GM23338 (cell line): ENCODE results near the gene SLC23A2. TPM values are rescaled to one million over a fixed set of nuclear protein-coding genes. Genes with fewer than 3 reads are reported as not detected.

Experiments
- ATAC-seq: fragments of 200-7000 bp; cut with Tn5 transposase; 3 replicates; pipeline ENCODE4 v1.9.1; 2020
- DNase-seq: peaks from one replicate; pipeline ENCODE4 v3.0.0-alpha.2; 2015; ENCODE audit warnings: low spot score
- H2AFZ ChIP-seq: fragments of 200-600 bp; sonication (generic); 2 replicates; pipeline ENCODE4 v1.8.0; 2016; ENCODE audit warnings: antibody characterized with exemption, mild to moderate bottlenecking, moderate library complexity
- H3F3A ChIP-seq: fragments of 200-600 bp; sonication (generic); replicated peaks from 2 replicates; pipeline ENCODE4 v1.8.0; 2017; ENCODE audit warnings: antibody characterized with exemption, mixed run types, low read depth
- H3K27ac ChIP-seq: fragments of 200-600 bp; sonication (generic); 2 replicates; pipeline ENCODE4 v1.6.1; 2016; ENCODE audit warnings: low read depth
- H3K27me3 ChIP-seq: fragments of 200-600 bp; sonication (generic); 2 replicates; pipeline ENCODE4 v1.8.0; 2016; ENCODE audit warnings: mild to moderate bottlenecking, mixed run types, moderate library complexity; ENCODE audit not compliant: insufficient read depth
- H3K36me3 ChIP-seq: fragments of 200-600 bp; sonication (generic); 2 replicates; pipeline ENCODE4 v1.8.0; 2016; ENCODE audit warnings: mild to moderate bottlenecking; ENCODE audit not compliant: insufficient read depth
- H3K4me1 ChIP-seq: fragments of 200-600 bp; sonication (generic); 2 replicates; pipeline ENCODE4 v1.8.0; 2016; ENCODE audit warnings: mild to moderate bottlenecking, moderate library complexity; ENCODE audit not compliant: insufficient read depth
- H3K4me2 ChIP-seq: fragments of 200-600 bp; sonication (generic); 2 replicates; pipeline ENCODE4 v1.7.1; 2017; ENCODE audit warnings: mixed run types
- H3K4me3 ChIP-seq: fragments of 200-600 bp; sonication (generic); 2 replicates; pipeline ENCODE4 v1.6.1; 2016; ENCODE audit warnings: mixed run types
- H3K79me2 ChIP-seq: fragments of 200-600 bp; sonication (generic); replicated peaks from 2 replicates; pipeline ENCODE4 v1.8.0; 2017; ENCODE audit warnings: mild to moderate bottlenecking; ENCODE audit not compliant: insufficient read depth
- H3K9me2 ChIP-seq: fragments of 200-600 bp; sonication (generic); 2 replicates; pipeline ENCODE4 v1.8.0; 2017; ENCODE audit not compliant: insufficient read depth
- H4K20me1 ChIP-seq: fragments of 200-600 bp; sonication (generic); replicated peaks from 2 replicates; pipeline ENCODE4 v1.8.0; 2017; ENCODE audit warnings: mild to moderate bottlenecking; ENCODE audit not compliant: insufficient read depth
- H3K27ac Mint-ChIP-seq: 2 replicates; pipeline ENCODE4 v1.8.0; 2020; ENCODE audit warnings: inconsistent platforms, mild to moderate bottlenecking, moderate library complexity, mixed read lengths
- H3K27me3 Mint-ChIP-seq: 3 replicates; pipeline ENCODE4 v1.8.0; 2022; ENCODE audit warnings: low read depth, mild to moderate bottlenecking, moderate library complexity, mixed read lengths, inconsistent platforms; ENCODE audit not compliant: insufficient read depth, poor library complexity
- H3K36me3 Mint-ChIP-seq: 3 replicates; pipeline ENCODE4 v1.8.0; 2021; ENCODE audit warnings: low read depth, mild to moderate bottlenecking, inconsistent platforms, moderate library complexity, mixed read lengths
- H3K4me1 Mint-ChIP-seq: 3 replicates; pipeline ENCODE4 v1.8.0; 2020; ENCODE audit warnings: mild to moderate bottlenecking, inconsistent platforms, mixed read lengths
- H3K4me3 Mint-ChIP-seq: 3 replicates; pipeline ENCODE4 v1.8.0; 2021; ENCODE audit warnings: moderate library complexity, mild to moderate bottlenecking, inconsistent platforms, mixed read lengths
- H3K9me3 Mint-ChIP-seq: 3 replicates; pipeline ENCODE4 v1.8.0; 2020; ENCODE audit warnings: moderate library complexity, mild to moderate bottlenecking, inconsistent platforms, mixed read lengths
- EZH2phosphoT487 ChIP-seq: fragments of 200-600 bp; sonication (generic); IDR thresholded peaks from one replicate; pipeline ENCODE4 v1.8.1; 2018; ENCODE audit warnings: antibody characterized with exemption; ENCODE audit not compliant: unreplicated experiment
- JUNB ChIP-seq: IDR thresholded peaks from one replicate; pipeline ENCODE4 v1.6.1; 2016; ENCODE audit warnings: antibody characterized with exemption; ENCODE audit not compliant: unreplicated experiment
- POLR2AphosphoS5 ChIP-seq: IDR thresholded peaks from 2 replicates; pipeline ENCODE4 v1.6.1; 2016; ENCODE audit warnings: antibody characterized with exemption, low read depth
- ZNF114 ChIP-seq: fragments of 250-450 bp; sonication (Bioruptor Pico); IDR thresholded peaks from 2 replicates; pipeline ENCODE4 v1.5.0; 2020; ENCODE audit warnings: mild to moderate bottlenecking, moderate library complexity
- ZNF331 ChIP-seq: fragments of 250-450 bp; sonication (Bioruptor Pico); IDR thresholded peaks from 2 replicates; pipeline ENCODE4 v1.5.0; 2020; ENCODE audit warnings: low read depth, mild to moderate bottlenecking, moderate library complexity
- polyA plus RNA-seq: library from polyadenylated mRNA; unstranded; fragments of >200 nt; fragmentation: Nextera tagmentation; extraction: Ambion mirVana; gene quantifications from 2 replicates; pipeline ENCODE4 v1.2.1, GENCODE V29; 2016
- total RNA-seq: library from RNA; depleted of rRNA; stranded (reverse); fragments of >200 nt; shearing (Covaris generic); gene quantifications from 2 replicates; pipeline ENCODE4 v1.2.3, GENCODE V29; 2014
- TF ChIP-seq, protein P1 (sequence below): IDR thresholded peaks from 2 replicates; pipeline ENCODE4 v1.6.1; 2016; ENCODE audit warnings: antibody characterized with exemption
- TF ChIP-seq, protein P2 (sequence below): IDR thresholded peaks from one replicate; pipeline ENCODE4 v1.6.1; 2018; ENCODE audit warnings: antibody characterized with exemption; ENCODE audit not compliant: unreplicated experiment
- TF ChIP-seq, protein P3 (sequence below), 2 experiments: fragments of 200-600 bp in 1 of 2; sonication (generic) in 1 of 2; conservative IDR thresholded peaks; 2 replicates each; pipeline versions ENCODE4 v1.5.1 to v1.6.1; 2016 to 2017; ENCODE audit warnings: antibody characterized with exemption in 2 of 2, low read depth in 2 of 2, mild to moderate bottlenecking in 2 of 2, moderate library complexity in 1 of 2
- TF ChIP-seq, protein P4 (sequence below): fragments of 250-450 bp; sonication (Bioruptor Pico); IDR thresholded peaks from 2 replicates; pipeline ENCODE4 v1.5.0; 2020; ENCODE audit warnings: mild to moderate bottlenecking, moderate library complexity

SLC23A2 gene
- total and polyA plus RNA-seq, 2 experiments from 2014 or later, result 4.4 to 20.2 TPM

DNA sequence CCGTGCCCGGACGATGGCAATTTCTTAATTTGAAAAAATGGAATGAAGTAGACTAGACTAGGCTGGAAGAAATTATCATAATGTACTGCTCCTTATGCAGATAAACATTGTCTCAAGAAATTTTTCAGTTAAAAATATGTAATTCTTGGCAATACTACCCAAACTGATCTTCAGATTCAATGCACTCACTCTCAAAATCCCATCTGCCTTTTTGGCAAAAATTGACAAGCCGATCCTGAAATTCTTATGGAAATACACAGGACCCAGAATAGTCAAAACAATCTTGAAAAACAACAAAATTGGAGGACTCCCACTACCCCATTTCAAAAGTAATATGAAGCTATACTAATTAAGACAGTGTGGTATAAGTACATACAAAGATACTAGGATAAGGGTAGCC, 19.0 kb downstream of the SLC23A2 start:
- H3K27ac ChIP-seq, result no peak overlapping the region
- Mint-ChIP-seq H3K4me1 (peaks cover 23% of the 10 kb centered on the region), H3K27ac (no peak overlapping the region), H3K36me3 (no peaks in the 10 kb centered on the region), H3K27me3 (peaks cover 3% of the 10 kb centered on the region), H3K4me3 (no peak overlapping the region), H3K9me3 (no peaks in the 10 kb centered on the region)
- H3K79me2 ChIP-seq, result peaks cover 44% of the 10 kb centered on the region
- no peak overlapping the region for H3K4me3 ChIP-seq
- no peak overlapping the region for H2AFZ ChIP-seq
- peaks cover 14% of the 10 kb centered on the region for H3K4me1 ChIP-seq
- H3F3A ChIP-seq, result no peaks in the 10 kb centered on the region
- no peaks in the 10 kb centered on the region for H3K27me3 ChIP-seq
- H3K4me2 ChIP-seq, result no peak overlapping the region
- H3K36me3 ChIP-seq, result no peaks in the 10 kb centered on the region
- DNase-seq (no peak), ATAC-seq (no peak)
- no peaks in the 10 kb centered on the region for H3K9me2 ChIP-seq
- TF ChIP-seq EZH2phosphoT487 (no peak), JUNB (no peak)
- H4K20me1 ChIP-seq, result no peaks in the 10 kb centered on the region; the same call in 1 of the 2 replicates

DNA sequence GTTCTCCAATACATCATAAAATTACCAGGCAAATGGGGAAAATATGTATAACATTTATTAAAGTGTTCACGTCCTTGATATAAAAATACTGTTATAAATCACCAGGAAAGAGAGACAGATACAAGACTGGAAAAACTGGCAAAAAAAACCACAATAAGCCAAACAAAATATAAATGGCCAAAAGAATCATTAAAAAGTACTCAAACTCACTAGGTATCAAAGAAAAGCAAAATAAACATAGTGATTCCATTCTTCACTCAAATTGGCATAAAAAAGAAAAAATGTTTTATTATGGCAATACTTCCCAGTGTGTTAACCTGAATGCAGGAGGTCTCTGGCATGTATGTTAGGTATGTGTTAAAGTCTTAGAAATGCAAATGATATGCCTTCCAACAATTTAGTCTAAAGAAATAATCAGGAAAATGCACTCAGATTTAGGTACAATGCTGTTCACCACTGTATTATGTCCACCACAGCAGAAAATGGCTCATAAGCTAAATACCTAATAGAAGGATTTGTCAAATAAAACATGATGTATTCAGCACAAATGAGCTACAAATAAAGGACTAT, 21.4 kb downstream of the SLC23A2 start:
- H3K27me3 Mint-ChIP-seq, result peaks cover 3% of the 10 kb centered on the region
- Histone ChIP-seq H3K79me2 (peaks cover 44% of the 10 kb centered on the region), H3K4me2 (peak overlapping the region; percentile 3; the same call in 1 of the 2 replicates), H4K20me1 (no peaks in the 10 kb centered on the region; the same call in 1 of the 2 replicates), H3K27ac (no peak overlapping the region), H3K9me2 (no peaks in the 10 kb centered on the region), H3K4me3 (no peak overlapping the region), H2AFZ (no peak overlapping the region), H3K27me3 (no peaks in the 10 kb centered on the region), H3K4me1 (peaks cover 14% of the 10 kb centered on the region), H3K36me3 (no peaks in the 10 kb centered on the region), H3F3A (no peaks in the 10 kb centered on the region)
- no peak for DNase-seq
- ATAC-seq, result no peak
- peak overlapping the region; percentile 49; the same call in 1 of the 2 replicates for H3K27ac Mint-ChIP-seq
- no peak overlapping the region; the same call in 2 of the 3 replicates for H3K4me3 Mint-ChIP-seq
- no peaks in the 10 kb centered on the region for H3K36me3 Mint-ChIP-seq
- H3K9me3 Mint-ChIP-seq, result no peaks in the 10 kb centered on the region
- H3K4me1 Mint-ChIP-seq, result peaks cover 18% of the 10 kb centered on the region
- TF ChIP-seq POLR2AphosphoS5 (no peak), JUNB (no peak), ZNF114 (CRISPR knock-in tag) (no peak), ZNF331 (CRISPR knock-in tag) (no peak)
- TF ChIP-seq, protein P1, sequence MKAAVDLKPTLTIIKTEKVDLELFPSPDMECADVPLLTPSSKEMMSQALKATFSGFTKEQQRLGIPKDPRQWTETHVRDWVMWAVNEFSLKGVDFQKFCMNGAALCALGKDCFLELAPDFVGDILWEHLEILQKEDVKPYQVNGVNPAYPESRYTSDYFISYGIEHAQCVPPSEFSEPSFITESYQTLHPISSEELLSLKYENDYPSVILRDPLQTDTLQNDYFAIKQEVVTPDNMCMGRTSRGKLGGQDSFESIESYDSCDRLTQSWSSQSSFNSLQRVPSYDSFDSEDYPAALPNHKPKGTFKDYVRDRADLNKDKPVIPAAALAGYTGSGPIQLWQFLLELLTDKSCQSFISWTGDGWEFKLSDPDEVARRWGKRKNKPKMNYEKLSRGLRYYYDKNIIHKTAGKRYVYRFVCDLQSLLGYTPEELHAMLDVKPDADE, result no peak
- TF ChIP-seq, protein P2, sequence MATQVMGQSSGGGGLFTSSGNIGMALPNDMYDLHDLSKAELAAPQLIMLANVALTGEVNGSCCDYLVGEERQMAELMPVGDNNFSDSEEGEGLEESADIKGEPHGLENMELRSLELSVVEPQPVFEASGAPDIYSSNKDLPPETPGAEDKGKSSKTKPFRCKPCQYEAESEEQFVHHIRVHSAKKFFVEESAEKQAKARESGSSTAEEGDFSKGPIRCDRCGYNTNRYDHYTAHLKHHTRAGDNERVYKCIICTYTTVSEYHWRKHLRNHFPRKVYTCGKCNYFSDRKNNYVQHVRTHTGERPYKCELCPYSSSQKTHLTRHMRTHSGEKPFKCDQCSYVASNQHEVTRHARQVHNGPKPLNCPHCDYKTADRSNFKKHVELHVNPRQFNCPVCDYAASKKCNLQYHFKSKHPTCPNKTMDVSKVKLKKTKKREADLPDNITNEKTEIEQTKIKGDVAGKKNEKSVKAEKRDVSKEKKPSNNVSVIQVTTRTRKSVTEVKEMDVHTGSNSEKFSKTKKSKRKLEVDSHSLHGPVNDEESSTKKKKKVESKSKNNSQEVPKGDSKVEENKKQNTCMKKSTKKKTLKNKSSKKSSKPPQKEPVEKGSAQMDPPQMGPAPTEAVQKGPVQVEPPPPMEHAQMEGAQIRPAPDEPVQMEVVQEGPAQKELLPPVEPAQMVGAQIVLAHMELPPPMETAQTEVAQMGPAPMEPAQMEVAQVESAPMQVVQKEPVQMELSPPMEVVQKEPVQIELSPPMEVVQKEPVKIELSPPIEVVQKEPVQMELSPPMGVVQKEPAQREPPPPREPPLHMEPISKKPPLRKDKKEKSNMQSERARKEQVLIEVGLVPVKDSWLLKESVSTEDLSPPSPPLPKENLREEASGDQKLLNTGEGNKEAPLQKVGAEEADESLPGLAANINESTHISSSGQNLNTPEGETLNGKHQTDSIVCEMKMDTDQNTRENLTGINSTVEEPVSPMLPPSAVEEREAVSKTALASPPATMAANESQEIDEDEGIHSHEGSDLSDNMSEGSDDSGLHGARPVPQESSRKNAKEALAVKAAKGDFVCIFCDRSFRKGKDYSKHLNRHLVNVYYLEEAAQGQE, result no peak
- TF ChIP-seq, protein P3, sequence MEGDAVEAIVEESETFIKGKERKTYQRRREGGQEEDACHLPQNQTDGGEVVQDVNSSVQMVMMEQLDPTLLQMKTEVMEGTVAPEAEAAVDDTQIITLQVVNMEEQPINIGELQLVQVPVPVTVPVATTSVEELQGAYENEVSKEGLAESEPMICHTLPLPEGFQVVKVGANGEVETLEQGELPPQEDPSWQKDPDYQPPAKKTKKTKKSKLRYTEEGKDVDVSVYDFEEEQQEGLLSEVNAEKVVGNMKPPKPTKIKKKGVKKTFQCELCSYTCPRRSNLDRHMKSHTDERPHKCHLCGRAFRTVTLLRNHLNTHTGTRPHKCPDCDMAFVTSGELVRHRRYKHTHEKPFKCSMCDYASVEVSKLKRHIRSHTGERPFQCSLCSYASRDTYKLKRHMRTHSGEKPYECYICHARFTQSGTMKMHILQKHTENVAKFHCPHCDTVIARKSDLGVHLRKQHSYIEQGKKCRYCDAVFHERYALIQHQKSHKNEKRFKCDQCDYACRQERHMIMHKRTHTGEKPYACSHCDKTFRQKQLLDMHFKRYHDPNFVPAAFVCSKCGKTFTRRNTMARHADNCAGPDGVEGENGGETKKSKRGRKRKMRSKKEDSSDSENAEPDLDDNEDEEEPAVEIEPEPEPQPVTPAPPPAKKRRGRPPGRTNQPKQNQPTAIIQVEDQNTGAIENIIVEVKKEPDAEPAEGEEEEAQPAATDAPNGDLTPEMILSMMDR (conservative IDR thresholded peaks at IDR 0.05; ENCODE audit: low read depth in 2 of 2), result no peak
- TF ChIP-seq, protein P4, sequence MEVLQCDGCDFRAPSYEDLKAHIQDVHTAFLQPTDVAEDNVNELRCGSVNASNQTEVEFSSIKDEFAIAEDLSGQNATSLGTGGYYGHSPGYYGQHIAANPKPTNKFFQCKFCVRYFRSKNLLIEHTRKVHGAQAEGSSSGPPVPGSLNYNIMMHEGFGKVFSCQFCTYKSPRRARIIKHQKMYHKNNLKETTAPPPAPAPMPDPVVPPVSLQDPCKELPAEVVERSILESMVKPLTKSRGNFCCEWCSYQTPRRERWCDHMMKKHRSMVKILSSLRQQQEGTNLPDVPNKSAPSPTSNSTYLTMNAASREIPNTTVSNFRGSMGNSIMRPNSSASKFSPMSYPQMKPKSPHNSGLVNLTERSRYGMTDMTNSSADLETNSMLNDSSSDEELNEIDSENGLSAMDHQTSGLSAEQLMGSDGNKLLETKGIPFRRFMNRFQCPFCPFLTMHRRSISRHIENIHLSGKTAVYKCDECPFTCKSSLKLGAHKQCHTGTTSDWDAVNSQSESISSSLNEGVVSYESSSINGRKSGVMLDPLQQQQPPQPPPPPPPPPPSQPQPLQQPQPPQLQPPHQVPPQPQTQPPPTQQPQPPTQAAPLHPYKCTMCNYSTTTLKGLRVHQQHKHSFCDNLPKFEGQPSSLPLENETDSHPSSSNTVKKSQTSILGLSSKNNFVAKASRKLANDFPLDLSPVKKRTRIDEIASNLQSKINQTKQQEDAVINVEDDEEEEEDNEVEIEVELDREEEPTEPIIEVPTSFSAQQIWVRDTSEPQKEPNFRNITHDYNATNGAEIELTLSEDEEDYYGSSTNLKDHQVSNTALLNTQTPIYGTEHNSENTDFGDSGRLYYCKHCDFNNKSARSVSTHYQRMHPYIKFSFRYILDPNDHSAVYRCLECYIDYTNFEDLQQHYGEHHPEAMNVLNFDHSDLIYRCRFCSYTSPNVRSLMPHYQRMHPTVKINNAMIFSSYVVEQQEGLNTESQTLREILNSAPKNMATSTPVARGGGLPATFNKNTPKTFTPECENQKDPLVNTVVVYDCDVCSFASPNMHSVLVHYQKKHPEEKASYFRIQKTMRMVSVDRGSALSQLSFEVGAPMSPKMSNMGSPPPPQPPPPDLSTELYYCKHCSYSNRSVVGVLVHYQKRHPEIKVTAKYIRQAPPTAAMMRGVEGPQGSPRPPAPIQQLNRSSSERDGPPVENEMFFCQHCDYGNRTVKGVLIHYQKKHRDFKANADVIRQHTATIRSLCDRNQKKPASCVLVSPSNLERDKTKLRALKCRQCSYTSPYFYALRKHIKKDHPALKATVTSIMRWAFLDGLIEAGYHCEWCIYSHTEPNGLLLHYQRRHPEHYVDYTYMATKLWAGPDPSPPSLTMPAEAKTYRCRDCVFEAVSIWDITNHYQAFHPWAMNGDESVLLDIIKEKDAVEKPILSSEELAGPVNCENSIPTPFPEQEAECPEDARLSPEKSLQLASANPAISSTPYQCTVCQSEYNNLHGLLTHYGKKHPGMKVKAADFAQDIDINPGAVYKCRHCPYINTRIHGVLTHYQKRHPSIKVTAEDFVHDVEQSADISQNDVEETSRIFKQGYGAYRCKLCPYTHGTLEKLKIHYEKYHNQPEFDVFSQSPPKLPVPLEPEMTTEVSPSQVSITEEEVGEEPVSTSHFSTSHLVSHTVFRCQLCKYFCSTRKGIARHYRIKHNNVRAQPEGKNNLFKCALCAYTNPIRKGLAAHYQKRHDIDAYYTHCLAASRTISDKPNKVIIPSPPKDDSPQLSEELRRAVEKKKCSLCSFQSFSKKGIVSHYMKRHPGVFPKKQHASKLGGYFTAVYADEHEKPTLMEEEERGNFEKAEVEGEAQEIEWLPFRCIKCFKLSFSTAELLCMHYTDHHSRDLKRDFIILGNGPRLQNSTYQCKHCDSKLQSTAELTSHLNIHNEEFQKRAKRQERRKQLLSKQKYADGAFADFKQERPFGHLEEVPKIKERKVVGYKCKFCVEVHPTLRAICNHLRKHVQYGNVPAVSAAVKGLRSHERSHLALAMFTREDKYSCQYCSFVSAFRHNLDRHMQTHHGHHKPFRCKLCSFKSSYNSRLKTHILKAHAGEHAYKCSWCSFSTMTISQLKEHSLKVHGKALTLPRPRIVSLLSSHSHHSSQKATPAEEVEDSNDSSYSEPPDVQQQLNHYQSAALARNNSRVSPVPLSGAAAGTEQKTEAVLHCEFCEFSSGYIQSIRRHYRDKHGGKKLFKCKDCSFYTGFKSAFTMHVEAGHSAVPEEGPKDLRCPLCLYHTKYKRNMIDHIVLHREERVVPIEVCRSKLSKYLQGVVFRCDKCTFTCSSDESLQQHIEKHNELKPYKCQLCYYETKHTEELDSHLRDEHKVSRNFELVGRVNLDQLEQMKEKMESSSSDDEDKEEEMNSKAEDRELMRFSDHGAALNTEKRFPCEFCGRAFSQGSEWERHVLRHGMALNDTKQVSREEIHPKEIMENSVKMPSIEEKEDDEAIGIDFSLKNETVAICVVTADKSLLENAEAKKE (CRISPR knock-in tag), result no peak
